A673 (cell line): ENCODE measurements around the gene FSD1. TPM values are rescaled to one million over a fixed set of nuclear protein-coding genes. Genes with fewer than 3 reads are reported as not detected.
"Not testable (repeated sequence)": the region's sequence is repeated elsewhere in the genome, so short reads cannot be mapped to it uniquely, and the experiment has no call there.

Source experiments
- BruUV-seq: library from RNA; stranded (reverse); fragments of 400-500 nt; replicated peaks from 2 replicates; lab custom pipeline; 2021; lab: Mats Ljungman, UMichigan
- CTCF ChIA-PET: fragments of 300-600 bp; sonication (Branson Sonifier 250); formaldehyde crosslinking; loops from one replicate; lab custom pipeline; 2022; ENCODE audit warnings: antibody characterized with exemption; lab: Charles Lee
- POLR2A ChIA-PET: fragments of 300-600 bp; sonication (Branson Sonifier 250); formaldehyde crosslinking; loops from one replicate; lab custom pipeline; 2022; ENCODE audit warnings: antibody characterized with exemption; ENCODE audit not compliant: low non-redundant PET; lab: Charles Lee
- DNase-seq: peaks from one replicate; pipeline ENCODE4 v3.0.0-alpha.2; 2015; ENCODE audit warnings: low spot score
- H3K27ac ChIP-seq: fragments of 200-600 bp; sonication (generic); 2 replicates; pipeline ENCODE4 v1.5.1; 2016; ENCODE audit warnings: mixed run types, low read depth, mild to moderate bottlenecking, mixed read lengths, antibody characterized with exemption, low read length; ENCODE audit not compliant: poor library complexity, severe bottlenecking
- H3K27me3 ChIP-seq: fragments of 200-600 bp; sonication (generic); replicated peaks from 2 replicates; pipeline ENCODE4 v1.6.1; 2017; ENCODE audit warnings: mixed run types, low read depth, mild to moderate bottlenecking, mixed read lengths, antibody characterized with exemption, low read length; ENCODE audit not compliant: insufficient read depth, poor library complexity
- H3K36me3 ChIP-seq: fragments of 200-600 bp; sonication (generic); 2 replicates; pipeline ENCODE4 v1.6.1; 2016; ENCODE audit warnings: mixed run types, mild to moderate bottlenecking, mixed read lengths, antibody characterized with exemption, low read length; ENCODE audit not compliant: insufficient read depth, poor library complexity, severe bottlenecking
- H3K4me1 ChIP-seq: fragments of 200-600 bp; sonication (generic); 2 replicates; pipeline ENCODE4 v1.6.1; 2017; ENCODE audit warnings: mixed run types, mild to moderate bottlenecking, mixed read lengths, antibody characterized with exemption, low read length; ENCODE audit not compliant: insufficient read depth, poor library complexity, severe bottlenecking
- H3K4me3 ChIP-seq: fragments of 200-600 bp; sonication (generic); 2 replicates; pipeline ENCODE4 v1.5.1; 2016; ENCODE audit warnings: low read depth, mixed run types, mild to moderate bottlenecking, mixed read lengths, low read length; ENCODE audit not compliant: poor library complexity, severe bottlenecking
- H3K9me3 ChIP-seq: fragments of 200-600 bp; sonication (generic); 2 replicates; pipeline ENCODE4 v1.6.1; 2016; ENCODE audit warnings: mixed run types, low read depth, mild to moderate bottlenecking, mixed read lengths, antibody characterized with exemption, low read length; ENCODE audit not compliant: poor library complexity, severe bottlenecking
- EZH2 ChIP-seq: fragments of 200-600 bp; sonication (generic); IDR thresholded peaks from 2 replicates; pipeline ENCODE4 v1.6.1; 2017; ENCODE audit warnings: borderline replicate concordance, low read depth, mild to moderate bottlenecking, mixed read lengths, antibody characterized with exemption, low read length; ENCODE audit not compliant: poor library complexity, severe bottlenecking
- intact Hi-C: fragments of 100-400 bp; cut with micrococcal nuclease; formaldehyde crosslinking; loops from one replicate; pipeline ENCODE4 v1.10.0; 2022; ENCODE audit not compliant: unreplicated experiment
- total RNA-seq: library from RNA; stranded (reverse); gene quantifications from 2 replicates; pipeline ENCODE4 v1.2.3, GENCODE V29; 2021
- TF ChIP-seq, protein P1 (sequence below): fragments of 300-800, 200-600 bp; sonication (generic); conservative IDR thresholded peaks from 2 replicates; pipeline ENCODE4 v1.5.1; 2017; ENCODE audit warnings: low read depth, mild to moderate bottlenecking, antibody characterized with exemption, low read length, moderate library complexity, mixed read lengths

Gene FSD1
- total RNA-seq, 1 experiment from 2014 or later, result 10.4 TPM

DNA sequence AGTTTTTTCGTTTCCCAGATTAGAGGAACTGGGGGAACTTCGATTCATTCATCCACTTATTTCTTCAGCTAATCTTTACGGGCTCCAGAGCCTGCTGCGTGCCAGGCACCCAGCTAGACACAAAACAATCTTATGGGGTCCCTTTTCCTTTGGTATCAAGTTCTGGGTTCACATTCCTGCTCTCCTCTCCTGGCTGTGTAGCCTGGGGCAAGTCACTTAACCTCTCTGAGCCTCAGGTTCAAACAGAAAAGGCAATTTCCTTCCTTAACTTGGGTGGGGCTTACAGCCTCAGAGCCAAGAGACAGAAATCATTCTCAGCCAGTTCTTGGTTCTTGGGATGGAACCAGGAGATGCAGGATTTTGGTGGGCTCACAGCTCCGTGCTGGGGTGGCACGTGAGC, 19.4 kb upstream of the FSD1 start:
- TF ChIP-seq EZH2, result no peak
- TF ChIP-seq, protein P1, sequence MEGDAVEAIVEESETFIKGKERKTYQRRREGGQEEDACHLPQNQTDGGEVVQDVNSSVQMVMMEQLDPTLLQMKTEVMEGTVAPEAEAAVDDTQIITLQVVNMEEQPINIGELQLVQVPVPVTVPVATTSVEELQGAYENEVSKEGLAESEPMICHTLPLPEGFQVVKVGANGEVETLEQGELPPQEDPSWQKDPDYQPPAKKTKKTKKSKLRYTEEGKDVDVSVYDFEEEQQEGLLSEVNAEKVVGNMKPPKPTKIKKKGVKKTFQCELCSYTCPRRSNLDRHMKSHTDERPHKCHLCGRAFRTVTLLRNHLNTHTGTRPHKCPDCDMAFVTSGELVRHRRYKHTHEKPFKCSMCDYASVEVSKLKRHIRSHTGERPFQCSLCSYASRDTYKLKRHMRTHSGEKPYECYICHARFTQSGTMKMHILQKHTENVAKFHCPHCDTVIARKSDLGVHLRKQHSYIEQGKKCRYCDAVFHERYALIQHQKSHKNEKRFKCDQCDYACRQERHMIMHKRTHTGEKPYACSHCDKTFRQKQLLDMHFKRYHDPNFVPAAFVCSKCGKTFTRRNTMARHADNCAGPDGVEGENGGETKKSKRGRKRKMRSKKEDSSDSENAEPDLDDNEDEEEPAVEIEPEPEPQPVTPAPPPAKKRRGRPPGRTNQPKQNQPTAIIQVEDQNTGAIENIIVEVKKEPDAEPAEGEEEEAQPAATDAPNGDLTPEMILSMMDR, result no peak
- ChIA-PET CTCF (no interaction called here), POLR2A (interaction anchor here (0.7 kb wide), 1 partner anchor 708 kb away, joined by 4 read pairs; no protein-coding TSS in a partner anchor)
- Histone ChIP-seq H3K9me3 (no peaks in the 10 kb centered on the region), H3K27me3 (peaks cover 42% of the 10 kb centered on the region), H3K4me3 (no peak overlapping the region), H3K27ac (no peak overlapping the region), H3K4me1 (no peaks in the 10 kb centered on the region), H3K36me3 (no peaks in the 10 kb centered on the region)
- BruUV-seq, result no TSS peak
- intact Hi-C loops, result no loop called here
- DNase-seq, result no peak

DNA sequence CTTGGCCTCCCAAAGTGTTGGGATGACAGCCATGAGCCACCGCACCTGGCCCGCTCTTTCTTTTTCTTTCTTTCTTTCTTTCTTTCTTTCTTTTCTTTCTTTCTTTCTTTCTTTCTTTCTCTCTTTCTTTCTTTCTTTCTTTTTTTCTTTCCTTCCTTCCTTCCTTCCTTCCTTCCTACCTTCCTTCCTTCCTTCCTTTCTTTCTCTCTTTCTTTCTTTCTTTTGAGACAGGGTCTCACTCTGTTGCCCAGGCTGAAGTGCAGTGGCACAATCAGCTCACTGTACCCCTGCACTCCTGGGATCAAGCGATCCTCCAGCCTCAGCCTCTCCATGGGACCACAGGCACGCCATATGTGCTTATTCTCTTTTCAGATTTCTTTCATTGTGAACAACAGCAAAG, 18.3 kb upstream of the FSD1 start:
- H3K4me3 ChIP-seq, DNase-seq, H3K9me3 ChIP-seq, BruUV-seq, H3K27ac ChIP-seq, H3K36me3 ChIP-seq, POLR2A ChIA-PET, intact Hi-C loops, H3K4me1 ChIP-seq: not testable (repeated sequence)
- CTCF ChIA-PET, result interaction anchor here (0.6 kb wide), 1 partner anchor 315 kb away, joined by 3 read pairs; no protein-coding TSS in a partner anchor
- H3K27me3 ChIP-seq, result peaks cover 30% of the 10 kb centered on the region

DNA sequence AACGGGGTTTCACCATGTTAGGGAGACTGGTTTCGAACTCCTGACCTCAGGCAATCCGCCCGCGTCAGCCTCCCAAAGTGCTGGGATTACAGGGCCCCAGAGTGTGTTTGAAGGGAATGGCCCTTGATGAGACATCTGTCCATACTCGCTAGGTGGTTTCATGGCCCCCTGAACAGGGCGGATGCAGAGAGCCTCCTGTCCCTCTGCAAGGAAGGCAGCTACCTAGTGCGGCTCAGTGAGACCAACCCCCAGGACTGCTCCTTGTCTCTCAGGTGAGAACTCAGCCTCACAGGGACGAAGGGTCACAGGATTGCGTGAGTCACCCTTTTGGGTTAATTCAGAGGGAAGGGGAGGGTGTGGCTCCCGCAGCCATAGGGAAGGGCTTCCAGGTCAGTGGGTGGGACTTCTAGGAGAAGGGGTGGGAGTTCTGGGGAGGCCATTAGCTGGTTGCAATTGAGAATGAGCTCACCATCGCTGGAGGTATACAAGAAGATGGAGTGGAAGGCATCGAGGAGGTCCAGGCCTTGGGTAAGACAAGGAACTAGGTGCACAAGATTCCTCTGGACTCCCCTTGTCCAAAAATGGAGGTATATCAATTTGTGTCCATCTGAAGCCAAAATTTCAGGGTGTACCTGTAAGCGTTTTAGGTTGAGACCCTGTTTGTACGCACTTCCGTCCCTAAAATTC, 16.2 kb upstream of the FSD1 start:
- no peak overlapping the region for H3K27ac ChIP-seq
- no TSS peak for BruUV-seq
- intact Hi-C loops, result no loop called here
- POLR2A ChIA-PET, result no interaction called here
- DNase-seq, result no peak
- CTCF ChIA-PET, result interaction anchor here (0.5 kb wide), 1 partner anchor 64 kb away, joined by 4 read pairs; no protein-coding TSS in a partner anchor
- H3K36me3 ChIP-seq, result no peaks in the 10 kb centered on the region
- peaks cover 14% of the 10 kb centered on the region for H3K27me3 ChIP-seq
- no peaks in the 10 kb centered on the region for H3K4me1 ChIP-seq
- TF ChIP-seq EZH2, result no peak
- TF ChIP-seq, protein P1, result no peak
- H3K9me3 ChIP-seq, result no peaks in the 10 kb centered on the region
- H3K4me3 ChIP-seq, result no peak overlapping the region
